GM04503 (cell line): ENCODE measurements around the gene TMEM233.

Experiments used
- DNase-seq: peaks from one replicate; pipeline ENCODE4 v3.0.0-alpha.2; 2012; ENCODE audit warnings: low read depth

The TMEM233 gene

GRCh38 chr12:119681728-119682638 is 88.4 kb downstream of the TMEM233 start:
- DNase-seq: no peak

DNA sequence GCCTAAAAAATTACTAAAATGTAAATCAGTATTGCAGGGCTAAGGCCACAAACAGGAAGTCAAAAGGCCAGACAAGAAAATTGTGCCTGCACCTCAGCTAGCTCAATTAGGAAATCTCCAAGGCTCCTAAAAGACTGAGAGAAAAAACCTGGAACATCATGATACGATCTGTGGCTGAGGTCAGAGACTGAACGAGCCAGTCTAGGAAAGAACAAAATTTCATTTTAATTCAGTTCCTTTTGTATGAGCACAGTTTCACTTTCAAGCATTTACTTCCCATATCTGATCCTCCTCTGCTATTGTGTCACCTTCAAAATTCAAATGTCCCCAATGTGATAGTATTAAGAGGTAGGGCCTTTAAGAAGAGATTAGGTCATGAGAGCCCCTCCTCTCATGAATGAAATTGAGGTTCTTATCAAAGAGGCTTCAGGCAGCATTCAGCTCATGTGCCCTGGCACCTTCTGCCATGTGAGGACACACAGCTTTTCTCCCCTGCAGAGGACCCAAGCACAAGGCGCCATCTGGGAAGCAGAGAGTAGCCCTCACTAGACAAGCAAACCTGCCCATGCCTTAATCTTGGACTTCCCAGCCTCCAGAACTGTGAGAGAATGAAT is 89.2 kb downstream of the TMEM233 start:
- DNase-seq: no peak

DNA sequence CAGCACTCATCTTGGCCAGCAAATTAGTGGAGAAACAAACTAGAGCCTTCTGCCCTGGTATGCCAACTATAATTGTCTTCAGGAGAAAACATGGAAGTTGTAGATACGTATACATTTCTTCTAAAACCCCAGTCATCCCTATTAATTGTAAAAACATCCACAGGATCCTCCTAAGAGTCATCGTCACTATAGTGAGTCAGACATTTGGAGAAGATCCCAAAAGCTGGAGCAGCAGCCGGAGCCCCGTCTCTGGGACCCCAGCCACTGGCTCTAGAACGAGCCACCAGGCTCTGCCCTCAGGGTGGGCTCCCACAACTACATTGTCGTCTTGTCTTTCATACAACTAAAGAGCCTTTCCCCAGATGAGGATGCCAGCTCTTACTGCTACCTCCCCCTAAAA is 89.8 kb downstream of the TMEM233 start:
- DNase-seq: no peak

DNA sequence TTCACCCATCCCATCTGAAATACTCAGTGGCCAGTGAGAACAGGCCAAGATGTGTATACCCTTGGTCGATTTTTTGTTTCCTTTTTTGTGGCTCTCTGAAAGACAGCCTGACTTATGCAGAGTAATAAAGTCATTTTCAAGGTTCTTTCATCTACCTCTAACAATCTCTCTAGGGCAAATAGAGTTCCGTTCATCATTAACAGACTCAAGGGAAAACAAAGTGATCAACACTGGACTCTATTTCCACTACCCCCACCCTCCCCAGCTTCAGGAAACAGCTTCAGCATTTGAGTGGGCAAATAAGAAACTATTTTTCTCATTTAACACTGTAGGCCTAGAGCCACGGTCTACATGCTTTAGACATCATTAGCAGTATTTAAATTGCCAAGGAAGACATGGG is 90.2 kb downstream of the TMEM233 start:
- no peak for DNase-seq

DNA sequence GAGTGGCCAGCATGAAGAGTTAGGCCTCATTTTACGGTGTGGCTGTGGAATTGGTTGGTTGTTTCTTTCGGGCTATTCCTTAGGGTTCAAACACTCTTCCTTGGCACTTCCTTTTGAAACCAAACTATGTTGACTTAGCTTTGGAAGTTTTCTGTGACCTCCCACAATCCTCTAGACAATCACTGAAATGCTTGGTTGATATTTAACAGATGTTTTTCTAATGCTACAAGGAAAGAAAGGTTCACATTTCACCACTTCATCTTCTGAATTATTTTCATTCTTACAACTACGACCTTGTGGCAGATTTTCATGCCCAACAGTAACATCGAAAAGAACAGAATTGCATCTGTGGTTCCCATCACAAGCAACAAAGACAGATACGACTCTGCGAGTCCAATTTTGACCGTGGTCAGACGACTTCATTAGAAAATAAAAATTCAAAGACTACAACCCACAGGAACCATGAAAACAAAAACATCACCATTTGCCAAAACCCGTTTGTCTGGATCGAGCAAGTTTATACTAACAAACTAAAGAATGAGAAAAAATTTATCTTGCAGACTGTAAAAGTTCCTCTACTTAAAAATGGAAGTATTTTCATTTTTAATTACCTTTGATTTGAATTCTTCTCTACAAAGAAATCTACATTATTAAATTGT is 91.3 kb downstream of the TMEM233 start:
- no peak for DNase-seq

GRCh38 chr12:119685375-119685774 is 91.8 kb downstream of the TMEM233 start:
- DNase-seq: no peak

GRCh38 chr12:119686355-119686754 is 92.8 kb downstream of the TMEM233 start:
- DNase-seq: no peak

DNA sequence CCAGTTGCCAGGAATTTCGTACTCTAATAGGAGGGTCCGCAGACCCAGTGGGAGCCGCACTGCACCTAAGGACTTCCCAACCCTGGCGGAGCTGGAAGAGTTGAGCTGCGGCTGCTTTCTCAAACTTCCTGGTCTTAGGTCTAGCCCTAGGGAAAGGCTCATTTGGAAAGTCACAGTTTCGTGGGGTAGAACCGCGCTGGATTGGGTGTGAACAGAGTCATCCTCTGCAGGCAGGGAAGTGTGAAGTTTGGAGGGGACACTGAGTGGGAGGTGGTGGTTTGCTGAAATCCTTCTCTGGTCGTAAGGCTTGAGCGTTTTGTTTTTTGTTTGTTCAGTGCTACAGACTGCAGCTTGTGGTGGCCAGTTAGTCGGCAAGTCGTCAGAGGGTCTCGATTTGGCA is 93.2 kb downstream of the TMEM233 start:
- DNase-seq: no peak

GRCh38 chr12:119687406-119687805 is 93.8 kb downstream of the TMEM233 start:
- DNase-seq: no peak

DNA sequence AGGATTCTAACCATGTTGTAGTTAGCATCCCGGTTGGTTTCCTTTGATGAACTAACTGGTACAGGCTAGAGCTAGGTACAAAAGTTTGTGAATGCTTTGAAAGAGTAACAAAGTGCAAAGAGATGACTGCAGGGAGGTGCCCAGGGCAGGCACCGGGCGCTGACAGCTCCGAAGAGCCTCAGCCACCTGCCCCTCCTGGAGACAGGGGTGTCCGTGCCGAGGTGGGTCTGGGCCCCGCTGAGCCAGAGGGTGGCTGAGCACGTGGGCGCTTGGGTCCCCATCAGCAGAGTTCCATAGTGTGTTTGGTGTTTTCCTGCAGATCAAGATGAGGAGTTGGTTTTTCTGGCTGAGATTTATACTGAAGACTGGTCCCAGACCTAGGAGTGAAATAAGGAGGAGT is 94.3 kb downstream of the TMEM233 start:
- DNase-seq: no peak

DNA sequence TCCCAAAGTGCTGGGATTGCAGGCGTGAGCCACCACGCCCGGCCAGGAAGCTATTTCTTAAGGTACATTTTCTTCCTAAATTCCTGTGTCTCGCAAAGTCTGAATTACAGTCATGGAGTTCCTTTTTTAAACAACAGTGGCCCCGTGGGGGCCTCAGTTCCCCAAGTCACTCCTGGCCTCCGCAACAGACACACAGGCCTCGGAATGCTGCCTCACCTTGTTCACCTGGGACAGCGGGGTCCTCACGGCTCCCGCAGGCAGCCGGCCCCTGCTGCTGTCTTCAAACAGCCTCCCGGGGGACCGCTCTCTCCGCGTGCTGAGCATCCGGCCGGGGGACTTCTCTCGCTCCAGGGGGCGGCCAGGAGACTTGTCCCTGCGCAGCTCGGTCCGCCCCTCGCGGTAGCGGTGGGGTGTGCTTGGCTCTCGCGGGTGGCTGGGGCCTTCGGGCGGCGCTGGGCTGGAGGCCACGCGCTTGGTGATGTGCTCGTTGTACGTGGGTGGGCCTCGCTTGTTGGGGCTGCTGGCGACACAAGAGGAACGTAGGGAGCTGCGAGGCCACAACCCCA is 96.4 kb downstream of the TMEM233 start:
- no peak for DNase-seq

DNA sequence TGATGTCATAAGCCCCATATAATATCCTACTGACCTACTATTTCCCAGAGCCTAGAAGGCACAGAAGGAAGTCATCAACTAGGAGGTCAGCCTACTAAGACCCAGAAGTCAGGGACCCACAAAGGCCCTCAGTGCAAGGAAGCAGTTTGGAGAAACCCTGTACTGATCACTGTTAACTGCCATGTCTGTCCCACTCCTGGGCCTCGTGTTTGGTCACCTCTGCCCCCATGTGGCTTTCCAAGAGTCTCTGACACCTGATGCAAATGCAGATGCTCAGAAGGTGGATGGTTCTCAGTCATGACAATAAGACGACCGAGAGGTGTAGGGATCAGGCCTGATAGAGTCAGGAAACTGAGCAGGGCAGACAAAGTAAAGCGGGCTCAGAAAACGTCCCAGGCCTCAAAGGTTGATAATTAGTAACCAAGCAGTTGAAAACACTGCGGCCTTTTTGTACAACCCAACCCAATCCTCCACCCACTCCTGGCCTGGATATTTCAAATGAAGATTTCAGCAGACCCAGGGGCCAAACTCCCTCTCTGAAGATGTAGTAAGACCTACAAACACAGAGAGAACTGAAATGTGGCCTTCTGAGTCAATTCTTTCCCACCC is 97.7 kb downstream of the TMEM233 start:
- no peak for DNase-seq

DNA sequence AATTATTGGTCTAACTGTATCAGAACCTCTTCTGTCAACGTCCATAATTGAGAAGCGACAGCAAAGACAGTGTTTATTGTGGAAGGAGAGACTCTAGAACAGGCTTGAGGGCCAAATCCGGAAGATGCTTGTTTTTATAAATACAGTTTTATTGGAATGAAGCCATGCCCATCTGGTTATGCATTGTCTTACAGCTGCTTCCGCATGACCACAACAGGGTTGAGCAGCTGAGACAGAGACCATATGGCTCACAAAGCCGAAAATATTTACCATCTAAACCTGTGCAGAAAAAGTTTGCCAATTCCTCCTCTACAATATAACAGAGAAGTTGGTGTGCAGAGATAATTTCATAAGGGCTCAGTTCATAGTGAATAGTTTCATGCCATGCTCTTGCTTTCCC is 98.8 kb downstream of the TMEM233 start:
- DNase-seq: no peak
